ENCODE results near the gene RAB40B. TPM values are rescaled to one million over a fixed set of nuclear protein-coding genes. Genes with fewer than 3 reads are reported as not detected.

Gene RAB40B
- polyA plus RNA-seq, 2 of the 4 experiments (the other 2 are of a cell fraction) = 5.6 to 9.4 TPM

GRCh38 chr17:82684228-82684841 lies 14.2 kb downstream of the RAB40B start:
- POLR2A ChIA-PET = no interaction called here
- CTCF ChIA-PET = interaction anchor here (0.9 to 7.7 kb wide), 4 partner anchors 16 to 189 kb away, joined by 3 to 62 read pairs (median 4); partner anchors contain the start of gene FN3K
- no peak for TF ChIP-seq FOSB (CRISPR knock-in tag; IDR thresholded peaks at IDR 0.05)
- no peak for TF ChIP-seq GATA3 (IDR thresholded peaks at IDR 0.05; ENCODE audit: borderline replicate concordance)
- no peak for TF ChIP-seq KDM5A (IDR thresholded peaks at IDR 0.05)
- no peak for TF ChIP-seq CEBPB (IDR thresholded peaks at IDR 0.05)
- TF ChIP-seq RFX5 (IDR thresholded peaks at IDR 0.05) = no peak
- TF ChIP-seq NPAS2 (CRISPR knock-in tag; IDR thresholded peaks at IDR 0.05; ENCODE audit: borderline replicate concordance) = no peak
- no peak for TF ChIP-seq NR3C1 (IDR thresholded peaks at IDR 0.05)
- no peak for TF ChIP-seq KDM1A (IDR thresholded peaks at IDR 0.05; ENCODE audit: low read depth)
- no peak for TF ChIP-seq MAFK (IDR thresholded peaks at IDR 0.05; ENCODE audit: partially characterized antibody)
- no peak for TF ChIP-seq MYC (IDR thresholded peaks at IDR 0.05; ENCODE audit: borderline replicate concordance, low read length)
- no peak for TF ChIP-seq ZNF302 (CRISPR knock-in tag; IDR thresholded peaks at IDR 0.05)
- no peak for TF ChIP-seq E2F6 (IDR thresholded peaks at IDR 0.05; ENCODE audit: borderline replicate concordance, low read depth)
- TF ChIP-seq FOXS1 (CRISPR knock-in tag; IDR thresholded peaks at IDR 0.05) = no peak
- H3K9me3 ChIP-seq = peaks cover 19% of the 10 kb centered on the region
- H3K4me1 ChIP-seq = peaks cover 41% of the 10 kb centered on the region
- no peak overlapping the region for H3K4me3 ChIP-seq
- H3K27ac ChIP-seq = peak overlapping the region; percentile 60 to 77
- DNase-seq (ENCODE audit: low read depth in 1 of 2, low spot score in 1 of 2) = peak; percentile 81 to 84
- FAIRE-seq = peak; percentile 77
- 41% methylated on average over 13 of the region's 13 CpGs for WGBS (ENCODE audit: missing lambda C conversion rate)
- ATAC-seq = peak; percentile 65 to 72
- peak overlapping the region; percentile 61 for H3K4me2 ChIP-seq

GRCh38 chr17:82683534-82683933 lies 15.0 kb downstream of the RAB40B start:
- peak overlapping the region; percentile 61; the same call in 2 of the 3 replicates for H3K4me2 ChIP-seq
- no peak overlapping the region for H3K4me3 ChIP-seq
- WGBS (ENCODE audit: missing lambda C conversion rate) = 76% methylated on average over 1 of the region's 1 CpG
- no peak for FAIRE-seq
- peak overlapping the region; percentile 1 to 77; a peak in 5 of 6 replicates for H3K27ac ChIP-seq
- peaks cover 41% of the 10 kb centered on the region for H3K4me1 ChIP-seq
- CTCF ChIA-PET = interaction anchor here (7.7 kb wide), 1 partner anchor 15 kb away, joined by 62 read pairs; no protein-coding TSS in a partner anchor
- peaks cover 19% of the 10 kb centered on the region for H3K9me3 ChIP-seq
- no peak for DNase-seq (ENCODE audit: low read depth in 1 of 2, low spot score in 1 of 2)
- POLR2A ChIA-PET = no interaction called here
- TF ChIP-seq MAFK (IDR thresholded peaks at IDR 0.05; ENCODE audit: partially characterized antibody) (no peak), POLR2AphosphoS2 (conservative IDR thresholded peaks at IDR 0.05; ENCODE audit: low read length) (no peak), HES2 (IDR thresholded peaks at IDR 0.05) (no peak), EHMT2 (IDR thresholded peaks at IDR 0.05; ENCODE audit: low read depth) (no peak), FOXS1 (CRISPR knock-in tag; IDR thresholded peaks at IDR 0.05) (no peak), FOSB (CRISPR knock-in tag; IDR thresholded peaks at IDR 0.05) (no peak), E2F6 (IDR thresholded peaks at IDR 0.05; ENCODE audit: borderline replicate concordance, low read depth) (no peak), MAZ (IDR thresholded peaks at IDR 0.05; ENCODE audit: borderline replicate concordance, low read depth, low read length) (no peak), CHD2 (IDR thresholded peaks at IDR 0.05; ENCODE audit: low read length, partially characterized antibody) (no peak), ATOH8 (CRISPR knock-in tag; IDR thresholded peaks at IDR 0.05; ENCODE audit: low read depth) (no peak), ELK1 (IDR thresholded peaks at IDR 0.05; ENCODE audit: low read depth, low read length) (no peak), MYC (IDR thresholded peaks at IDR 0.05; ENCODE audit: borderline replicate concordance, low read length) (no peak), RAD21 (conservative IDR thresholded peaks at IDR 0.05 in 1 of 2, IDR thresholded peaks at IDR 0.05 in 1 of 2) (no peak), CHD4 (IDR thresholded peaks at IDR 0.05; ENCODE audit: borderline replicate concordance) (no peak), TP53 (CRISPR knock-in tag; IDR thresholded peaks at IDR 0.05) (no peak), JUN (IDR thresholded peaks at IDR 0.05) (no peak), PBX3 (IDR thresholded peaks at IDR 0.05) (no peak), NFE2L2 (conservative IDR thresholded peaks at IDR 0.05; ENCODE audit: low read length) (no peak)
- no peak for ATAC-seq
